ENCODE data around the gene IFT57. TPM values are rescaled to one million over a fixed set of nuclear protein-coding genes. Genes with fewer than 3 reads are reported as not detected.

The IFT57 gene
- total RNA-seq, 1 experiment from 2014 or later, result 17.6 TPM

- no peak for DNase-seq
- no peaks in the 10 kb centered on the region for H3K9me3 Mint-ChIP-seq (ENCODE audit: unreplicated experiment)
- Histone ChIP-seq H3K27me3 (replicated peaks; ENCODE audit: control insufficient read depth, insufficient read depth, low read length) (no peaks in the 10 kb centered on the region), H3K4me3 (ENCODE audit: low read depth, low read length) (no peak overlapping the region), H3K9me3 (no peaks in the 10 kb centered on the region), H3K36me3 (ENCODE audit: control insufficient read depth, insufficient read depth, low read length) (no peaks in the 10 kb centered on the region), H3K4me1 (no peaks in the 10 kb centered on the region)
- peaks cover 4% of the 10 kb centered on the region for H3K27me3 Mint-ChIP-seq (ENCODE audit: insufficient read depth, unreplicated experiment)
- H3K27ac Mint-ChIP-seq (ENCODE audit: unreplicated experiment), result no peak overlapping the region
- H3K36me3 Mint-ChIP-seq (ENCODE audit: insufficient read depth, unreplicated experiment), result no peaks in the 10 kb centered on the region
- H3K4me1 Mint-ChIP-seq (ENCODE audit: low read depth, unreplicated experiment), result no peaks in the 10 kb centered on the region
- intact Hi-C loops (cut with micrococcal nuclease; ENCODE audit: unreplicated experiment), result no loop called here
- ChIA-PET POLR2A (no interaction called here), CTCF (no interaction called here)
- no peak overlapping the region for H3K4me3 Mint-ChIP-seq (ENCODE audit: unreplicated experiment)
- no TSS peak for BruUV-seq (replicated peaks)
- no peak for TF ChIP-seq CTCF (IDR thresholded peaks at IDR 0.05; ENCODE audit: insufficient read depth in 1 of 2, low read depth in 1 of 2, low read length in 1 of 2, severe bottlenecking in 1 of 2, unreplicated experiment in 1 of 2)
Measured at GRCh38 chr3:108130236-108130635, 92.0 kb downstream of the IFT57 start.

- Histone ChIP-seq H3K36me3 (ENCODE audit: control insufficient read depth, insufficient read depth, low read length) (no peaks in the 10 kb centered on the region), H3K27me3 (replicated peaks; ENCODE audit: control insufficient read depth, insufficient read depth, low read length) (no peaks in the 10 kb centered on the region), H3K4me3 (ENCODE audit: low read depth, low read length) (no peak overlapping the region), H3K4me1 (no peaks in the 10 kb centered on the region), H3K9me3 (no peaks in the 10 kb centered on the region)
- BruUV-seq (replicated peaks), result no TSS peak
- POLR2A ChIA-PET, result no interaction called here
- Mint-ChIP-seq H3K27me3 (ENCODE audit: insufficient read depth, unreplicated experiment) (peaks cover 4% of the 10 kb centered on the region), H3K36me3 (ENCODE audit: insufficient read depth, unreplicated experiment) (no peaks in the 10 kb centered on the region), H3K9me3 (ENCODE audit: unreplicated experiment) (no peaks in the 10 kb centered on the region), H3K4me1 (ENCODE audit: low read depth, unreplicated experiment) (no peaks in the 10 kb centered on the region), H3K27ac (ENCODE audit: unreplicated experiment) (no peak overlapping the region), H3K4me3 (ENCODE audit: unreplicated experiment) (no peak overlapping the region)
- CTCF ChIA-PET, result no interaction called here
- no peak for DNase-seq
- intact Hi-C loops (cut with micrococcal nuclease; ENCODE audit: unreplicated experiment), result no loop called here
- no peak for TF ChIP-seq CTCF (IDR thresholded peaks at IDR 0.05; ENCODE audit: insufficient read depth in 1 of 2, low read depth in 1 of 2, low read length in 1 of 2, severe bottlenecking in 1 of 2, unreplicated experiment in 1 of 2)
Measured at GRCh38 chr3:108127301-108127988, 94.8 kb downstream of the IFT57 start.

GRCh38 chr3:108126348-108126747 lies 95.9 kb downstream of the IFT57 start:
- no TSS peak for BruUV-seq (replicated peaks)
- Mint-ChIP-seq H3K9me3 (ENCODE audit: unreplicated experiment) (no peaks in the 10 kb centered on the region), H3K27me3 (ENCODE audit: insufficient read depth, unreplicated experiment) (peaks cover 2% of the 10 kb centered on the region)

More at GRCh38 chr3:108126348-108126747, 95.9 kb downstream of the IFT57 start:
- H3K27ac Mint-ChIP-seq (ENCODE audit: unreplicated experiment), result no peak overlapping the region
- no peaks in the 10 kb centered on the region for H3K36me3 Mint-ChIP-seq (ENCODE audit: insufficient read depth, unreplicated experiment)
- POLR2A ChIA-PET, result no interaction called here
- H3K4me3 Mint-ChIP-seq (ENCODE audit: unreplicated experiment), result no peak overlapping the region
- Histone ChIP-seq H3K9me3 (no peaks in the 10 kb centered on the region), H3K4me3 (ENCODE audit: low read depth, low read length) (no peak overlapping the region), H3K27me3 (replicated peaks; ENCODE audit: control insufficient read depth, insufficient read depth, low read length) (no peaks in the 10 kb centered on the region), H3K4me1 (no peaks in the 10 kb centered on the region), H3K36me3 (ENCODE audit: control insufficient read depth, insufficient read depth, low read length) (no peaks in the 10 kb centered on the region)
- no peak for TF ChIP-seq CTCF (IDR thresholded peaks at IDR 0.05; ENCODE audit: insufficient read depth in 1 of 2, low read depth in 1 of 2, low read length in 1 of 2, severe bottlenecking in 1 of 2, unreplicated experiment in 1 of 2)
- CTCF ChIA-PET, result no interaction called here
- H3K4me1 Mint-ChIP-seq (ENCODE audit: low read depth, unreplicated experiment), result no peaks in the 10 kb centered on the region
- DNase-seq, result no peak
- intact Hi-C loops (cut with micrococcal nuclease; ENCODE audit: unreplicated experiment), result no loop called here
